ENCODE data around the gene GNG12. TPM values are rescaled to one million over a fixed set of nuclear protein-coding genes. Genes with fewer than 3 reads are reported as not detected.

The GNG12 gene
- total RNA-seq, 1 experiment from 2014 or later: 70.0 TPM

DNA sequence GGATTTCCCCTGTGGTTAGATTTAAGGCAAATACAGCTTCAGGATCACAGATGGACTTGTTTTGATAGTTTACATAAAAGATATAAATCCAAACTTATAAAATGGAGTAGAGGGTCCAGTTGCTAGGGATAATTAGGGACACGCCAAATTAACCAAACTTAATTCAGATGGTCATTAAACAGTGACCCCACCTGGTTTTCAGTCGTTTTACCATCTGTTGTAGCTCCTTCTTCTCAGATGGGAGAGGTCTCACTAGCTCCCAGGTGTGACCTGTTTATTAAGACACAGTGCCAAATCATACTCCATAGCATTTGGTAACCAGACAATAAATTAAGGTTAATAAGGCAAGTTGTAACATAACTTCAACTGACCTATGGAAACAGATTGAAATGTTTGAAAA is 156.3 kb downstream of the GNG12 start:
- ChIA-PET POLR2A (no interaction called here), CTCF (no interaction called here)
- no peak overlapping the region for H3K4me3 ChIP-seq (ENCODE audit: low read depth in 2 of 2, low read length in 2 of 2)
- H3K27ac ChIP-seq (ENCODE audit: low read length): peak overlapping the region; percentile 75; the same call in 1 of the 2 replicates
- no peak for DNase-seq (ENCODE audit: low read depth, low spot score)
- no peaks in the 10 kb centered on the region for H3K27me3 ChIP-seq (ENCODE audit: control insufficient read depth, insufficient read depth, low read length)
- no peaks in the 10 kb centered on the region for H3K36me3 ChIP-seq (ENCODE audit: control insufficient read depth, insufficient read depth, low read length)
- intact Hi-C loops (cut with micrococcal nuclease; ENCODE audit: unreplicated experiment) (no loop called here), in situ Hi-C loops (cut with HindIII; ENCODE audit: low pct_unique_long_range_greater_than_20kb, low sequenced_read_pairs) (no loop called here)
- H3K9me3 ChIP-seq (ENCODE audit: control insufficient read depth, insufficient read depth, low read depth, low read length): no peaks in the 10 kb centered on the region
- peaks cover 32% of the 10 kb centered on the region for H3K4me1 ChIP-seq (ENCODE audit: control insufficient read depth, insufficient read depth, low read length)
- TF ChIP-seq, protein P1, sequence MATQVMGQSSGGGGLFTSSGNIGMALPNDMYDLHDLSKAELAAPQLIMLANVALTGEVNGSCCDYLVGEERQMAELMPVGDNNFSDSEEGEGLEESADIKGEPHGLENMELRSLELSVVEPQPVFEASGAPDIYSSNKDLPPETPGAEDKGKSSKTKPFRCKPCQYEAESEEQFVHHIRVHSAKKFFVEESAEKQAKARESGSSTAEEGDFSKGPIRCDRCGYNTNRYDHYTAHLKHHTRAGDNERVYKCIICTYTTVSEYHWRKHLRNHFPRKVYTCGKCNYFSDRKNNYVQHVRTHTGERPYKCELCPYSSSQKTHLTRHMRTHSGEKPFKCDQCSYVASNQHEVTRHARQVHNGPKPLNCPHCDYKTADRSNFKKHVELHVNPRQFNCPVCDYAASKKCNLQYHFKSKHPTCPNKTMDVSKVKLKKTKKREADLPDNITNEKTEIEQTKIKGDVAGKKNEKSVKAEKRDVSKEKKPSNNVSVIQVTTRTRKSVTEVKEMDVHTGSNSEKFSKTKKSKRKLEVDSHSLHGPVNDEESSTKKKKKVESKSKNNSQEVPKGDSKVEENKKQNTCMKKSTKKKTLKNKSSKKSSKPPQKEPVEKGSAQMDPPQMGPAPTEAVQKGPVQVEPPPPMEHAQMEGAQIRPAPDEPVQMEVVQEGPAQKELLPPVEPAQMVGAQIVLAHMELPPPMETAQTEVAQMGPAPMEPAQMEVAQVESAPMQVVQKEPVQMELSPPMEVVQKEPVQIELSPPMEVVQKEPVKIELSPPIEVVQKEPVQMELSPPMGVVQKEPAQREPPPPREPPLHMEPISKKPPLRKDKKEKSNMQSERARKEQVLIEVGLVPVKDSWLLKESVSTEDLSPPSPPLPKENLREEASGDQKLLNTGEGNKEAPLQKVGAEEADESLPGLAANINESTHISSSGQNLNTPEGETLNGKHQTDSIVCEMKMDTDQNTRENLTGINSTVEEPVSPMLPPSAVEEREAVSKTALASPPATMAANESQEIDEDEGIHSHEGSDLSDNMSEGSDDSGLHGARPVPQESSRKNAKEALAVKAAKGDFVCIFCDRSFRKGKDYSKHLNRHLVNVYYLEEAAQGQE (IDR thresholded peaks at IDR 0.05; ENCODE audit: insufficient read depth in 1 of 2, low read depth in 2 of 2, low read length in 1 of 2): no peak
- TF ChIP-seq POLR2AphosphoS5 (IDR thresholded peaks at IDR 0.05; ENCODE audit: low read depth, low read length): no peak
- ATAC-seq: no peak
- BruUV-seq (replicated peaks): no TSS peak

DNA sequence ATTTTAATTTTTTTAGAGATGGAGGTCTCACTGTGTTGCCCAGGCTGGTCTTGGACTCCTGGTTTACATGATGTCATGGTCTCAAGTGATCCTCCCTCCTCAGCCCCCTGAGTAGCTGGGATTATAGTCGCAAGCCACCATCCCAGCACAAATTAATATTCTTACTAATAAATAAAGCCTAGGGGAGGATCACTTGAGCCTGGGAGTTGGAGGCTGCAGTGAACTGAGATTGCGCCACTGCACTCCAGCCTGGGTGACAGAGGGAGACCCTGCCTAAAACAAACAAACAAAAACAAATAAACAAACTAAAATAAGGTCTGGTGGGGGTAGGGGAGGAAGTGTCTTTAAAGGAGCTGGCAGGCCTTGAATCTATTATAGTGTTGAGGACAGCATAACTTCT is 157.0 kb downstream of the GNG12 start:
- CTCF ChIA-PET: no interaction called here
- intact Hi-C loops (cut with micrococcal nuclease; ENCODE audit: unreplicated experiment) (no loop called here), in situ Hi-C loops (cut with HindIII; ENCODE audit: low pct_unique_long_range_greater_than_20kb, low sequenced_read_pairs) (no loop called here)
- Histone ChIP-seq H3K4me3 (ENCODE audit: low read depth in 2 of 2, low read length in 2 of 2) (no peak overlapping the region), H3K27me3 (ENCODE audit: control insufficient read depth, insufficient read depth, low read length) (no peaks in the 10 kb centered on the region), H3K27ac (ENCODE audit: low read length) (peak overlapping the region; percentile 75), H3K4me1 (ENCODE audit: control insufficient read depth, insufficient read depth, low read length) (peaks cover 32% of the 10 kb centered on the region), H3K36me3 (ENCODE audit: control insufficient read depth, insufficient read depth, low read length) (no peaks in the 10 kb centered on the region), H3K9me3 (ENCODE audit: control insufficient read depth, insufficient read depth, low read depth, low read length) (no peaks in the 10 kb centered on the region)
- DNase-seq (ENCODE audit: low read depth, low spot score) (no peak), ATAC-seq (no peak)
- TF ChIP-seq, protein P1 (IDR thresholded peaks at IDR 0.05; ENCODE audit: insufficient read depth in 1 of 2, low read depth in 2 of 2, low read length in 1 of 2): no peak
- TF ChIP-seq TCF7L2 (IDR thresholded peaks at IDR 0.05; ENCODE audit: low read depth, low read length): no peak
- no peak for TF ChIP-seq SIN3A (IDR thresholded peaks at IDR 0.05; ENCODE audit: borderline replicate concordance, insufficient read depth, low read depth, low read length)
- TF ChIP-seq POLR2AphosphoS5 (IDR thresholded peaks at IDR 0.05; ENCODE audit: low read depth, low read length): no peak
- TF ChIP-seq, protein P2, sequence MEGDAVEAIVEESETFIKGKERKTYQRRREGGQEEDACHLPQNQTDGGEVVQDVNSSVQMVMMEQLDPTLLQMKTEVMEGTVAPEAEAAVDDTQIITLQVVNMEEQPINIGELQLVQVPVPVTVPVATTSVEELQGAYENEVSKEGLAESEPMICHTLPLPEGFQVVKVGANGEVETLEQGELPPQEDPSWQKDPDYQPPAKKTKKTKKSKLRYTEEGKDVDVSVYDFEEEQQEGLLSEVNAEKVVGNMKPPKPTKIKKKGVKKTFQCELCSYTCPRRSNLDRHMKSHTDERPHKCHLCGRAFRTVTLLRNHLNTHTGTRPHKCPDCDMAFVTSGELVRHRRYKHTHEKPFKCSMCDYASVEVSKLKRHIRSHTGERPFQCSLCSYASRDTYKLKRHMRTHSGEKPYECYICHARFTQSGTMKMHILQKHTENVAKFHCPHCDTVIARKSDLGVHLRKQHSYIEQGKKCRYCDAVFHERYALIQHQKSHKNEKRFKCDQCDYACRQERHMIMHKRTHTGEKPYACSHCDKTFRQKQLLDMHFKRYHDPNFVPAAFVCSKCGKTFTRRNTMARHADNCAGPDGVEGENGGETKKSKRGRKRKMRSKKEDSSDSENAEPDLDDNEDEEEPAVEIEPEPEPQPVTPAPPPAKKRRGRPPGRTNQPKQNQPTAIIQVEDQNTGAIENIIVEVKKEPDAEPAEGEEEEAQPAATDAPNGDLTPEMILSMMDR (IDR thresholded peaks at IDR 0.05): no peak
- no TSS peak for BruUV-seq (replicated peaks)
- POLR2A ChIA-PET: no interaction called here

Data from Panc1 (cell line).